SK-N-MC (cell line): Measurements from ENCODE around the gene ZDHHC15.

ENCODE experiments used
- DNase-seq: peaks from one replicate; pipeline ENCODE4 v3.0.0-alpha.2; 2011; ENCODE audit warnings: low read depth, low spot score
- H3K27ac ChIP-seq: fragments of 200-600 bp; sonication (generic); 2 replicates; pipeline ENCODE4 v1.5.1; 2016; ENCODE audit warnings: mixed run types
- H3K36me3 ChIP-seq: fragments of 200-600 bp; sonication (generic); 2 replicates; pipeline ENCODE4 v1.6.1; 2017; ENCODE audit warnings: antibody characterized with exemption, low read length, mixed read lengths; ENCODE audit not compliant: insufficient read depth
- H3K4me3 ChIP-seq: fragments of 200-600 bp; sonication (generic); 2 replicates; pipeline ENCODE4 v1.5.1; 2016
- H3K9ac ChIP-seq: fragments of 200-600 bp; sonication (generic); 2 replicates; pipeline ENCODE4 v1.8.0; 2017; ENCODE audit warnings: mixed run types, mixed read lengths; ENCODE audit not compliant: insufficient read length
- H3K9me3 ChIP-seq: fragments of 200-600 bp; sonication (generic); 2 replicates; pipeline ENCODE4 v1.6.1; 2017; ENCODE audit warnings: low read depth, mild to moderate bottlenecking, antibody characterized with exemption, low read length, moderate library complexity, mixed read lengths
- EZH2 ChIP-seq: fragments of 200-600 bp; sonication (generic); IDR thresholded peaks from one replicate; pipeline ENCODE4 v1.6.1; 2017; ENCODE audit warnings: antibody characterized with exemption
- FOXP2 ChIP-seq: optimal IDR thresholded peaks from 2 replicates; pipeline ENCODE3; 2011; ENCODE audit warnings: mild to moderate bottlenecking, moderate library complexity; ENCODE audit not compliant: insufficient read depth; ENCODE audit errors: extremely low read length, control extremely low read depth
- POLR2AphosphoS5 ChIP-seq: IDR thresholded peaks from 2 replicates; pipeline ENCODE4 v1.6.1; 2012; ENCODE audit warnings: mild to moderate bottlenecking, low read depth, low read length, borderline replicate concordance

The ZDHHC15 gene

DNA sequence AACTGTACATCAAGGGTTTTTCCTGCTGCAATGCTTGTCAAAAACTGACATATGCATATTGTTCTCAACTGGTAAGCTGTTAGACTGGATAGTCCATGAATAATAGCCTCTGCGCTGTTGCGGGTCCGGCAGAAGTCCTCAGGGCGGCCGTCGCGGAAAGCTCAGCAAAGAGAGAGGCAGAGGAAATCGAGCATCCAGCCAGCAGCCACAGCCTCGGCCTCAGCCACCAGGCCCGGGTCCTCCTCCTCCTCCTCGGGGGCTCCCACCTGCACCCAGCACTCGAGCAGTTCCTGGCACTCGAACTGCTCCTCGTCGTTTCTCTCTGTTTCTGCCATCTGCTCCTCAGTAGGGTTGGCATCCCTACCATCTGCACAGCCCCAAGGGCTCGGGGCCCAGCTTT, 195.2 kb downstream of the ZDHHC15 start:
- H3K9ac ChIP-seq, result no peak overlapping the region
- no peak for DNase-seq
- H3K9me3 ChIP-seq, result no peaks in the 10 kb centered on the region
- no peak overlapping the region for H3K27ac ChIP-seq
- peaks cover 6% of the 10 kb centered on the region; the same call in 1 of the 2 replicates for H3K36me3 ChIP-seq
- TF ChIP-seq POLR2AphosphoS5 (no peak), EZH2 (no peak), FOXP2 (no peak)
- H3K4me3 ChIP-seq, result no peak overlapping the region
